Measurements from ENCODE around the gene CDCP2. TPM values are rescaled to one million over a fixed set of nuclear protein-coding genes. Genes with fewer than 3 reads are reported as not detected.

Gene CDCP2
- total and polyA plus RNA-seq, 2 of the 8 experiments (the other 6 are each of a cell fraction or from before 2014, with no cell fraction given): not detected

GRCh38 chr1:54168206-54168965, 15.6 kb upstream of the CDCP2 start (continued):
- TF ChIP-seq, protein P1, sequence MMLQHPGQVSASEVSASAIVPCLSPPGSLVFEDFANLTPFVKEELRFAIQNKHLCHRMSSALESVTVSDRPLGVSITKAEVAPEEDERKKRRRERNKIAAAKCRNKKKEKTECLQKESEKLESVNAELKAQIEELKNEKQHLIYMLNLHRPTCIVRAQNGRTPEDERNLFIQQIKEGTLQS (IDR thresholded peaks at IDR 0.05; ENCODE audit: insufficient read depth, low read depth, low read length): no peak
- no peak for TF ChIP-seq CHD1 (IDR thresholded peaks at IDR 0.05; ENCODE audit: low read depth, low read length)
- TF ChIP-seq HDAC2 (IDR thresholded peaks at IDR 0.05; ENCODE audit: borderline replicate concordance in 1 of 2, low read depth in 2 of 2, low read length in 2 of 2): no peak

All from H1 (cell line).